Endothelial cell (in vitro differentiated cells): ENCODE results near the gene CCNYL1. TPM values are rescaled to one million over a fixed set of nuclear protein-coding genes. Genes with fewer than 3 reads are reported as not detected.
A peak's percentile ranks its signal among the peaks of the same experiment; 100 is the strongest.

ENCODE experiments used
- DNase-seq: peaks from one replicate; pipeline ENCODE4 v3.0.0; 2021; ENCODE audit warnings: low spot score
- H3K27ac Mint-ChIP-seq: one replicate; pipeline ENCODE4 v1.8.0; 2021; ENCODE audit warnings: mixed read lengths, inconsistent platforms; ENCODE audit not compliant: unreplicated experiment
- H3K27me3 Mint-ChIP-seq: one replicate; pipeline ENCODE4 v1.8.0; 2021; ENCODE audit warnings: mild to moderate bottlenecking, moderate library complexity, mixed read lengths, inconsistent platforms; ENCODE audit not compliant: unreplicated experiment
- H3K36me3 Mint-ChIP-seq: one replicate; pipeline ENCODE4 v1.8.0; 2021; ENCODE audit warnings: mild to moderate bottlenecking, low read depth, mixed read lengths, inconsistent platforms; ENCODE audit not compliant: unreplicated experiment
- H3K4me1 Mint-ChIP-seq: one replicate; pipeline ENCODE4 v1.8.0; 2021; ENCODE audit warnings: mild to moderate bottlenecking, mixed read lengths, inconsistent platforms; ENCODE audit not compliant: unreplicated experiment
- H3K4me3 Mint-ChIP-seq: one replicate; pipeline ENCODE4 v1.8.0; 2021; ENCODE audit warnings: mild to moderate bottlenecking, mixed read lengths, inconsistent platforms; ENCODE audit not compliant: unreplicated experiment
- H3K9me3 Mint-ChIP-seq: one replicate; pipeline ENCODE4 v1.8.0; 2021; ENCODE audit warnings: mixed read lengths, inconsistent platforms; ENCODE audit not compliant: unreplicated experiment
- CTCF ChIP-seq: fragments of 200-600 bp; sonication (generic); IDR thresholded peaks from one replicate; pipeline ENCODE4 v1.5.0; 2021; ENCODE audit warnings: antibody characterized with exemption; ENCODE audit not compliant: unreplicated experiment
- total RNA-seq: library from RNA; stranded (reverse); fragmentation: NEBNext Ultra II Directional; extraction: Animal tissue kit (Norgen Biotek cat#: 25700); gene quantifications from one replicate; pipeline ENCODE4 v1.2.1, GENCODE V29; 2021; ENCODE audit not compliant: unreplicated experiment

Gene CCNYL1
- total RNA-seq, 1 donor from 2014 or later: 75.5 TPM

- peak; percentile 30 for DNase-seq
- no peak for TF ChIP-seq CTCF
- Mint-ChIP-seq H3K4me1 (peaks cover 12% of the 10 kb centered on the region), H3K27ac (peak overlapping the region; percentile 48), H3K4me3 (no peak overlapping the region), H3K27me3 (peaks cover 17% of the 10 kb centered on the region), H3K9me3 (no peaks in the 10 kb centered on the region), H3K36me3 (no peaks in the 10 kb centered on the region)
These were observed 60.8 kb downstream of the CCNYL1 start for GRCh38 chr2:207772081-207772843.

- no peak for TF ChIP-seq CTCF
- H3K27ac Mint-ChIP-seq: no peak overlapping the region
- no peaks in the 10 kb centered on the region for H3K36me3 Mint-ChIP-seq
- H3K27me3 Mint-ChIP-seq: peaks cover 13% of the 10 kb centered on the region
- DNase-seq: no peak
- no peak overlapping the region for H3K4me3 Mint-ChIP-seq
- peaks cover 7% of the 10 kb centered on the region for H3K4me1 Mint-ChIP-seq
- no peaks in the 10 kb centered on the region for H3K9me3 Mint-ChIP-seq
These were observed 61.4 kb downstream of the CCNYL1 start for GRCh38 chr2:207772844-207773205.

- Mint-ChIP-seq H3K27me3 (peaks cover 13% of the 10 kb centered on the region), H3K4me3 (no peak overlapping the region), H3K36me3 (no peaks in the 10 kb centered on the region), H3K9me3 (no peaks in the 10 kb centered on the region), H3K27ac (no peak overlapping the region), H3K4me1 (peaks cover 6% of the 10 kb centered on the region)
- no peak for DNase-seq
- no peak for TF ChIP-seq CTCF
These were observed 64.0 kb downstream of the CCNYL1 start for GRCh38 chr2:207775473-207775872.

- Mint-ChIP-seq H3K9me3 (no peaks in the 10 kb centered on the region), H3K36me3 (no peaks in the 10 kb centered on the region), H3K27ac (no peak overlapping the region), H3K4me3 (no peak overlapping the region), H3K27me3 (peaks cover 4% of the 10 kb centered on the region), H3K4me1 (peaks cover under 1% of the 10 kb centered on the region)
- no peak for DNase-seq
- no peak for TF ChIP-seq CTCF
These were observed 65.7 kb downstream of the CCNYL1 start for GRCh38 chr2:207777124-207777523.

GRCh38 chr2:207778298-207778882, 67.0 kb downstream of the CCNYL1 start:
- H3K27ac Mint-ChIP-seq: no peak overlapping the region
- TF ChIP-seq CTCF: no peak
- no peaks in the 10 kb centered on the region for H3K9me3 Mint-ChIP-seq
- no peak for DNase-seq
- H3K36me3 Mint-ChIP-seq: no peaks in the 10 kb centered on the region
- H3K27me3 Mint-ChIP-seq: peaks cover 4% of the 10 kb centered on the region
- no peak overlapping the region for H3K4me3 Mint-ChIP-seq
- no peaks in the 10 kb centered on the region for H3K4me1 Mint-ChIP-seq
